GM12873 (cell line): ENCODE data around the gene NXPH2.
A peak's percentile ranks its signal among the peaks of the same experiment; 100 is the strongest.

ENCODE experiments used
- CTCF ChIP-seq: IDR thresholded peaks from 2 replicates; pipeline ENCODE4 v1.5.1; 2012; ENCODE audit warnings: low read depth, mild to moderate bottlenecking, moderate library complexity, low read length, control low read depth; ENCODE audit not compliant: insufficient read depth; ENCODE audit errors: missing control alignments

NXPH2 gene

GRCh38 chr2:138720035-138720838 lies 60.0 kb downstream of the NXPH2 start:
- TF ChIP-seq CTCF: no peak

GRCh38 chr2:138718405-138718804 lies 61.8 kb downstream of the NXPH2 start:
- TF ChIP-seq CTCF: no peak

- TF ChIP-seq CTCF: peak; percentile 40
These were observed 64.0 kb downstream of the NXPH2 start for GRCh38 chr2:138716183-138716582.

- TF ChIP-seq CTCF: no peak
These were observed 66.7 kb downstream of the NXPH2 start for GRCh38 chr2:138713504-138713903.

- TF ChIP-seq CTCF: no peak
These were observed 67.1 kb downstream of the NXPH2 start for GRCh38 chr2:138713069-138713496.

GRCh38 chr2:138712212-138712979 lies 67.8 kb downstream of the NXPH2 start:
- TF ChIP-seq CTCF: no peak

- TF ChIP-seq CTCF: no peak
These were observed 68.4 kb downstream of the NXPH2 start for GRCh38 chr2:138711812-138712211.
